ENCODE data around the gene TRIP10. TPM values are rescaled to one million over a fixed set of nuclear protein-coding genes. Genes with fewer than 3 reads are reported as not detected.
"Not testable (repeated sequence)": the region's sequence is repeated elsewhere in the genome, so short reads cannot be mapped to it uniquely, and the experiment has no call there.

The TRIP10 gene
- total RNA-seq, 3 donors from 2014 or later: 56.9 to 98.1 (median 87.5) TPM

DNA sequence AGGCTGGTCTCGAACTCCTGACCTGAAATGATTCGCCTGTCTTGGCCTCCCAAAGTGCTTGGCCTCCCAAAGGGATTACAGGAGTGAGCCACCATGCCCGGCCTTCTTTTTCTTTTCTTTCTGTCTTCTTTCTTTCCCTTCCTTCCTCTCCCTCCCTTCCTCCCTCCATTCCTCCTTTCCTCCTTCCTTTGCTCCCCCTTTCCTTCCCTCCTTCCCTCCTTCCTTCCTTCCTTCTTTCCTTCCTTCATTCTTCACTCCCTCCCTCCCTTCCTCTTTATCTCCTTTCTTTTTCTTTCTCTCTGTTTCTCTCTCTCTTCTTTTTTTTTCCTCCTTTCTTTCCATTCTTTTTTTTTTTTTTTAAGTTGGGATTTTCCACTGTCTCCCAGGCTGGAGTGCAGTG, 31.1 kb upstream of the TRIP10 start:
- no peaks in the 10 kb centered on the region for H3K9me3 ChIP-seq
- DNase-seq (ENCODE audit: low spot score in 2 of 2): no peak
- H3K36me3 ChIP-seq: no peaks in the 10 kb centered on the region
- intact Hi-C loops (cut with DNase I; ENCODE audit: low total_unique reads): no loop called here
- H3K27ac ChIP-seq: no peak overlapping the region
- no peak overlapping the region for H3K4me3 ChIP-seq
- TF ChIP-seq, protein P1, sequence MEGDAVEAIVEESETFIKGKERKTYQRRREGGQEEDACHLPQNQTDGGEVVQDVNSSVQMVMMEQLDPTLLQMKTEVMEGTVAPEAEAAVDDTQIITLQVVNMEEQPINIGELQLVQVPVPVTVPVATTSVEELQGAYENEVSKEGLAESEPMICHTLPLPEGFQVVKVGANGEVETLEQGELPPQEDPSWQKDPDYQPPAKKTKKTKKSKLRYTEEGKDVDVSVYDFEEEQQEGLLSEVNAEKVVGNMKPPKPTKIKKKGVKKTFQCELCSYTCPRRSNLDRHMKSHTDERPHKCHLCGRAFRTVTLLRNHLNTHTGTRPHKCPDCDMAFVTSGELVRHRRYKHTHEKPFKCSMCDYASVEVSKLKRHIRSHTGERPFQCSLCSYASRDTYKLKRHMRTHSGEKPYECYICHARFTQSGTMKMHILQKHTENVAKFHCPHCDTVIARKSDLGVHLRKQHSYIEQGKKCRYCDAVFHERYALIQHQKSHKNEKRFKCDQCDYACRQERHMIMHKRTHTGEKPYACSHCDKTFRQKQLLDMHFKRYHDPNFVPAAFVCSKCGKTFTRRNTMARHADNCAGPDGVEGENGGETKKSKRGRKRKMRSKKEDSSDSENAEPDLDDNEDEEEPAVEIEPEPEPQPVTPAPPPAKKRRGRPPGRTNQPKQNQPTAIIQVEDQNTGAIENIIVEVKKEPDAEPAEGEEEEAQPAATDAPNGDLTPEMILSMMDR (IDR thresholded peaks at IDR 0.05): no peak
- peaks cover 0 to 6% of the 10 kb centered on the region in 2 donors for H3K27me3 ChIP-seq
- no peaks in the 10 kb centered on the region for H3K4me1 ChIP-seq

DNA sequence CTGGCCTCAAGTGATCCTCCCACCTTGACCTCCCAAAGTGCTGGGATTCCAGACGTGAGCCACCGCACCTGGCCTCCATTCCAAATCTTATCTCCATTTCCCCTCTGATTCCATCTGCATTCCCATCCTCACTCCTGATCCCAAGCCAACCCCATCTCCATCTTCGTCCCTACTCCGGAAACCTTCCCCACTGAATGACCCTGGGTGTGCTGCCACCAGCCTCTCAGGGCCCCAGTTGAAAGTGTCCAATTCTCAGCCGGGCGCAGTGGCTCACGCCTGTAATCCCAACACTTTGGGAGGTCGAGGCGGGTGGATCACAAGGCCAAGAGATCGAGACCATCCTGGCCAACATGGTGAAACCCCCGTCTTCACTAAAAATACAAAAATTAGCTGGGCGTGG, 30.6 kb upstream of the TRIP10 start:
- H3K4me1 ChIP-seq; H3K9me3 ChIP-seq; H3K36me3 ChIP-seq; H3K27me3 ChIP-seq; DNase-seq (ENCODE audit: low spot score in 2 of 2); H3K4me3 ChIP-seq; intact Hi-C loops (cut with DNase I; ENCODE audit: low total_unique reads); H3K27ac ChIP-seq: not testable (repeated sequence)

DNA sequence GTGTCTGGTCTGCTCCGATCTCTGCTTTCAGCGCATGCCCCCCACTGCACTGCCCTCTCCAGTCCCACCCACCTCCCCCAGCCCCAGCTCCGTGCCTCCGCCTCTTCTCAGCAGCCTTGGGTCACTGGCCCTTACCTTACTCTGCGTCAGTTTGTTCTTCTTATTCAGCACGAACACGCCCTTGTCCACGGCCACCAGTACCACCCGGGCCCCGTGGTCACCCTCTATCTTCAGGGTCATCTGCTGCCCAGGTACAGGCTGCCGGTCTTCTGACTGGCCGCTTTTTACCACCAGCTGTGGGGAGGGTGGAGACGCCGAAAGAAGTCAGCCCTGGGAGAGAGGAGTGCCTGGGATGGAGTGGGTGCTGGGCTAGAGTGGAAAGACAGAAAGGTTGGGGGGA, 29.9 kb upstream of the TRIP10 start:
- TF ChIP-seq POLR2A (IDR thresholded peaks at IDR 0.05) (no peak), POLR2AphosphoS5 (IDR thresholded peaks at IDR 0.05) (no peak)
- TF ChIP-seq, protein P1 (IDR thresholded peaks at IDR 0.05): no peak
- intact Hi-C loops (cut with DNase I; ENCODE audit: low total_unique reads): no loop called here
- H3K27ac ChIP-seq: no peak overlapping the region
- no peaks in the 10 kb centered on the region for H3K9me3 ChIP-seq
- H3K36me3 ChIP-seq: no peaks in the 10 kb centered on the region
- no peaks in the 10 kb centered on the region for H3K4me1 ChIP-seq
- H3K27me3 ChIP-seq: peaks cover 0 to 6% of the 10 kb centered on the region in 2 donors
- H3K4me3 ChIP-seq: no peak overlapping the region
- DNase-seq (ENCODE audit: low spot score in 2 of 2): no peak

DNA sequence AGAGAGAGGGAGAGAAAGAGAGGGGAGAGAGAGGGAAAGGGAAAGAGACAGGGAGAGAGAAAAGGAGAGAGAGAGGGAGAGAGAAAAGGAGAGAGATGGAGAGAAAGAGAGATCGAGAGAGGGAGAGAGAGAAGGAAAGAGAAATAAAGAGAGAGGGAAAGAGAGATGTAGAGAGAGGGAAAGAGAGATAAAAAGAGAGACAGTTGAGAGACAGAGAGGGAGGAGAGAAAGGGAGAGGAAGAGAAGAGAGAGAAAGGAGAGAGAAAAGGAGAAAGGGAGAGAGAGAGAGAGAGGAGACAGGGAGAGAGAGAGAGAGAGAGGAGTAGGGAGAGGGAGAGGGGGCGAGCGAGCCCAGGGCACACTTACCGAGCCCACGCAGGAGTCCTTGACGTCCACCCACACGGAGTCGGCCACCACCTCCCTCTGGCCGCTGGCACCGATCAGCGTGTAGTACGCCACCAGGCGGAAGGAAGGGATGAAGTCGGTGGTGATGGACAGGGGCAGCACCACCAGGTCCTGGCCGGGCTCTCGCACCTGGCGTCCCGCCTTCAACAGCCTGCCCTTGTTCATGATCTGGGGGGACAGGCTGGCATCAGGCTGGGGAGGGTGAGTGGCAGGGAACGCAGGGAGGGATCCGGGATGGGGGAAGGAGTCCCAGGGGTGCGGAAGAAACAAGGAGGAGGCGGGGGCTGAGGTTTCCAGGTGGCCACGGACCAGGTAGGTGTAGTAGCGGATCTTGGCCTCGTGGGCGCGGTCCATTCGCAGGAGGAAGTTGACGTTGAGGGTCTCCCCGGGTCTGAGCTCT, 29.0 kb upstream of the TRIP10 start:
- no peaks in the 10 kb centered on the region for H3K9me3 ChIP-seq
- H3K36me3 ChIP-seq: no peaks in the 10 kb centered on the region
- no peak for TF ChIP-seq POLR2AphosphoS5 (IDR thresholded peaks at IDR 0.05)
- TF ChIP-seq POLR2A (IDR thresholded peaks at IDR 0.05): no peak
- DNase-seq (ENCODE audit: low spot score in 2 of 2): no peak
- peaks cover 0 to 6% of the 10 kb centered on the region in 2 donors for H3K27me3 ChIP-seq
- intact Hi-C loops (cut with DNase I; ENCODE audit: low total_unique reads): no loop called here
- peak overlapping the region in 1 of 2 donors; percentile 32 for H3K27ac ChIP-seq
- no peaks in the 10 kb centered on the region for H3K4me1 ChIP-seq
- no peak overlapping the region for H3K4me3 ChIP-seq

DNA sequence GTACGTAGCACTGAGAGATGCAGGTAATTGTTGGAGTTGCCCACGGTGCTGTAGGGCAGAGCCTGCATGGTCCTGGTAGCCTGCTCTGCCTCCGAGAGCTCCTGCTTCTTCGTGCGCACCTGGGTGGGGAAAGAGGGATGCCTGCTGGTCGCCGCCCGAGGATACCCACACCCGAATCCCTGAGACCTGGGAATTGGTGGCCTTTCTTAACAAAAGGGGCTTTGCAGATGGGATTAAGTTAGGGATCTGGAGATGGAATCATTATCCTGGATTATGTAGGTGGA, 28.5 kb upstream of the TRIP10 start:
- no peaks in the 10 kb centered on the region for H3K4me1 ChIP-seq
- H3K27ac ChIP-seq: peak overlapping the region in 1 of 2 donors; percentile 32
- no peak overlapping the region for H3K4me3 ChIP-seq
- TF ChIP-seq, protein P1 (IDR thresholded peaks at IDR 0.05): no peak
- TF ChIP-seq POLR2A (IDR thresholded peaks at IDR 0.05): no peak
- no peak for TF ChIP-seq POLR2AphosphoS5 (IDR thresholded peaks at IDR 0.05)
- H3K27me3 ChIP-seq: peaks cover 0 to 6% of the 10 kb centered on the region in 2 donors
- no peaks in the 10 kb centered on the region for H3K36me3 ChIP-seq
- DNase-seq (ENCODE audit: low spot score in 2 of 2): no peak
- intact Hi-C loops (cut with DNase I; ENCODE audit: low total_unique reads): no loop called here
- no peaks in the 10 kb centered on the region for H3K9me3 ChIP-seq

DNA sequence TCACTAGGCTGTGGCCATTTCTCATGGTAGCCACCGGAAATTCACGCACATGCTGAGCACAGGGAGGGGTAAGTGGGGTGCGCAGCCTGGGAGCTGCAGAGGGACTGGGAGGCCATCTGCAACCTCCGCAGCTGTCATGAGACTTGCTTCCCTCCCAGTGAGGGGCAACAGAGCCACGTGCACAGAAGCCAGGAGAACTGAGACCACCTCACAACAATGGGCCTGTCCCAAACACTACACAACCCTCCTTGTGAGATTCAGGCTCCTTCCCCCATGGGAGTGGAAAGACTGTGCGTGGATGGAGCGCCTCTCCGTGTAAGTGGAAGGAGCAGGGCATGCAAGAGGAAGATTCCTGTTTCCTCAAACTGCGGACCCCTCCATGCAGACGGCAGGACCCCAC, 27.9 kb upstream of the TRIP10 start:
- Histone ChIP-seq H3K27ac (no peak overlapping the region), H3K36me3 (no peaks in the 10 kb centered on the region), H3K4me3 (no peak overlapping the region), H3K27me3 (peaks cover 0 to 6% of the 10 kb centered on the region in 2 donors), H3K9me3 (no peaks in the 10 kb centered on the region), H3K4me1 (no peaks in the 10 kb centered on the region)
- TF ChIP-seq POLR2A (IDR thresholded peaks at IDR 0.05) (no peak), POLR2AphosphoS5 (IDR thresholded peaks at IDR 0.05) (no peak)
- TF ChIP-seq, protein P1 (IDR thresholded peaks at IDR 0.05): no peak
- DNase-seq (ENCODE audit: low spot score in 2 of 2): no peak
- intact Hi-C loops (cut with DNase I; ENCODE audit: low total_unique reads): no loop called here
